HepG2 (cell line): ENCODE data around the gene RHOG. TPM values are rescaled to one million over a fixed set of nuclear protein-coding genes. Genes with fewer than 3 reads are reported as not detected.
A peak's percentile ranks its signal among the peaks of the same experiment; 100 is the strongest.

Experiments
- ATAC-seq: fragments of 200-7000 bp; cut with Tn5 transposase; 3 replicates; pipeline ENCODE4 v1.9.1; 2020; ENCODE audit warnings: mild to moderate bottlenecking, moderate library complexity
- BruUV-seq: library from RNA; stranded (reverse); fragments of 400-500 nt; replicated peaks from 2 replicates; lab custom pipeline; 2021; lab: Mats Ljungman, UMichigan
- CTCF ChIA-PET: fragments of 300-600 bp; formaldehyde crosslinking; extraction: SDS; loops from one replicate; lab custom pipeline; 2021; ENCODE audit warnings: low total read pairs, inconsistent platforms, low intra/inter-chr PET ratio; lab: Yijun Ruan, JAX
- POLR2A ChIA-PET: fragments of 350-600 bp; sonication (Branson Sonifier 250); formaldehyde crosslinking; loops from one replicate; lab custom pipeline; 2020; ENCODE audit warnings: antibody characterized with exemption, inconsistent platforms; lab: Yijun Ruan, JAX
- DNase-seq: peaks from one replicate; pipeline ENCODE4 v3.0.0-alpha.2; 2015; ENCODE audit warnings: low spot score
- FAIRE-seq: peaks from 3 replicates; lab custom pipeline; 2011; peaks lifted over from hg19 to GRCh38; lab: Jason Lieb, UNC
- H2AFZ ChIP-seq: one replicate; pipeline ENCODE4 v1.6.1; 2011; ENCODE audit warnings: low read length, inconsistent platforms
- H3K27ac ChIP-seq: fragments of 300-600 bp; 3 replicates; pipeline ENCODE4 v1.8.0; 2011; ENCODE audit warnings: mixed run types, mild to moderate bottlenecking, mixed read lengths, low read length, inconsistent platforms; ENCODE audit not compliant: insufficient read depth; ENCODE audit errors: extremely low read length
- H3K27me3 ChIP-seq, 2 experiments: fragments of 200-600 bp in 1 of 2; 2 replicates in 1 of 2; 3 replicates in 1 of 2; pipeline versions ENCODE4 v1.6.0 to v1.8.0; 2011; ENCODE audit warnings: low read length in 2 of 2, mild to moderate bottlenecking in 2 of 2, moderate library complexity in 2 of 2, inconsistent platforms in 1 of 2; ENCODE audit not compliant: insufficient read depth in 2 of 2, control insufficient read depth in 1 of 2
- H3K36me3 ChIP-seq, 2 experiments: fragments of 200-600 bp in 1 of 2; replicated peaks in 1 of 2; 2 replicates in 1 of 2; 3 replicates in 1 of 2; pipeline versions ENCODE4 v1.5.1 to v1.8.0; 2011; ENCODE audit warnings: low read length in 2 of 2, inconsistent platforms in 1 of 2; ENCODE audit not compliant: insufficient read depth in 2 of 2, control insufficient read depth in 1 of 2
- H3K4me1 ChIP-seq: 2 replicates; pipeline ENCODE4 v1.5.1; 2012; ENCODE audit warnings: low read length, inconsistent platforms; ENCODE audit not compliant: insufficient read depth
- H3K4me2 ChIP-seq: 2 replicates; pipeline ENCODE4 v1.6.0; 2011; ENCODE audit warnings: low read depth, low read length, inconsistent platforms
- H3K4me3 ChIP-seq, 3 experiments: fragments of 200-600 bp in 1 of 3; sonication (generic), shearing (Covaris generic) in 1 of 3; replicated peaks in 1 of 3; 2 replicates each; pipeline ENCODE4 v1.5.1; 2011 to 2016; ENCODE audit warnings: low read length in 3 of 3, inconsistent platforms in 2 of 3, low read depth in 2 of 3, mild to moderate bottlenecking in 2 of 3, control low read depth in 1 of 3, mixed read lengths in 1 of 3; ENCODE audit not compliant: insufficient read depth in 1 of 3
- H3K79me2 ChIP-seq: one replicate; pipeline ENCODE4 v1.6.1; 2011; ENCODE audit warnings: low read length, inconsistent platforms; ENCODE audit not compliant: insufficient read depth
- H3K9ac ChIP-seq: 2 replicates; pipeline ENCODE4 v1.6.0; 2011; ENCODE audit warnings: mild to moderate bottlenecking, low read depth, low read length, inconsistent platforms; ENCODE audit not compliant: insufficient read depth
- H3K9me3 ChIP-seq: 2 replicates; pipeline ENCODE4 v1.5.1; 2012; ENCODE audit warnings: mild to moderate bottlenecking, low read length
- H4K20me1 ChIP-seq: 2 replicates; pipeline ENCODE4 v1.6.0; 2011; ENCODE audit warnings: inconsistent platforms, mild to moderate bottlenecking, low read length, moderate library complexity; ENCODE audit not compliant: insufficient read depth
- BORCS8-MEF2B ChIP-seq: sonication (generic); formaldehyde crosslinking; IDR thresholded peaks from 2 replicates; pipeline ENCODE4 v1.8.0; 2022; ENCODE audit warnings: mild to moderate bottlenecking, missing genetic modification reagents
- CREM ChIP-seq, 2 experiments: sonication (generic) in 1 of 2; formaldehyde crosslinking in 1 of 2; IDR thresholded peaks; 2 replicates each; pipeline versions ENCODE4 v1.4.0 to v1.6.1; 2016 to 2020; ENCODE audit warnings: antibody characterized with exemption in 1 of 2, mild to moderate bottlenecking in 1 of 2, missing genetic modification reagents in 1 of 2
- ETV5 ChIP-seq: IDR thresholded peaks from 2 replicates; pipeline ENCODE4 v1.6.1; 2018; ENCODE audit warnings: missing biosample characterization, missing genetic modification reagents, inconsistent platforms, borderline replicate concordance
- HDAC2 ChIP-seq: sonication (generic); formaldehyde crosslinking; IDR thresholded peaks from 2 replicates; pipeline ENCODE4 v1.4.0; 2020; ENCODE audit warnings: missing genetic modification reagents
- HNF4A ChIP-seq: sonication (generic); formaldehyde crosslinking; IDR thresholded peaks from 2 replicates; pipeline ENCODE4 v1.4.0; 2020; ENCODE audit warnings: missing genetic modification reagents
- KAT7 ChIP-seq: IDR thresholded peaks from 2 replicates; pipeline ENCODE4 v1.6.1; 2018; ENCODE audit warnings: borderline replicate concordance, missing compliant biosample characterization
- KLF16 ChIP-seq, 2 experiments: sonication (generic) in 1 of 2; formaldehyde crosslinking in 1 of 2; IDR thresholded peaks; 2 replicates each; pipeline versions ENCODE4 v1.6.1 to v1.8.0; 2016 to 2023; ENCODE audit warnings: missing genetic modification reagents in 2 of 2, missing compliant biosample characterization in 1 of 2
- MAX ChIP-seq: IDR thresholded peaks from 2 replicates; pipeline ENCODE4 v1.6.1; 2012; ENCODE audit warnings: inconsistent platforms
- MED1 ChIP-seq: sonication (generic); formaldehyde crosslinking; IDR thresholded peaks from 2 replicates; pipeline ENCODE4 v1.4.0; 2020; ENCODE audit warnings: missing genetic modification reagents
- MZF1 ChIP-seq: sonication (generic); formaldehyde crosslinking; IDR thresholded peaks from 2 replicates; pipeline ENCODE4 v1.8.1; 2023; ENCODE audit warnings: mild to moderate bottlenecking, missing genetic modification reagents, borderline replicate concordance
- NR2C2 ChIP-seq: sonication (generic); formaldehyde crosslinking; IDR thresholded peaks from 2 replicates; pipeline ENCODE4 v1.4.0; 2020; ENCODE audit warnings: missing genetic modification reagents, mild to moderate bottlenecking, moderate library complexity, borderline replicate concordance
- TARDBP ChIP-seq: sonication (generic); formaldehyde crosslinking; IDR thresholded peaks from 2 replicates; pipeline ENCODE4 v1.8.0; 2022; ENCODE audit warnings: mild to moderate bottlenecking, missing genetic modification reagents
- TMF1 ChIP-seq: sonication (generic); formaldehyde crosslinking; IDR thresholded peaks from 2 replicates; pipeline ENCODE4 v1.8.1; 2022; ENCODE audit warnings: low read depth, missing genetic modification reagents
- ZBTB33 ChIP-seq: sonication (generic); formaldehyde crosslinking; IDR thresholded peaks from 2 replicates; pipeline ENCODE4 v1.4.0; 2020; ENCODE audit warnings: missing genetic modification reagents
- ZHX1 ChIP-seq: sonication (generic); formaldehyde crosslinking; IDR thresholded peaks from 2 replicates; pipeline ENCODE4 v1.8.1; 2022; ENCODE audit warnings: low read depth, mild to moderate bottlenecking, missing genetic modification reagents
- ZNF20 ChIP-seq: sonication (generic); formaldehyde crosslinking; IDR thresholded peaks from 2 replicates; pipeline ENCODE4 v1.4.0; 2020; ENCODE audit warnings: mild to moderate bottlenecking, moderate library complexity, missing genetic modification reagents
- ZNF24 ChIP-seq: fragments of 450-650 bp; IDR thresholded peaks from 2 replicates; pipeline ENCODE4 v1.6.1; 2017; ENCODE audit warnings: antibody characterized with exemption, mild to moderate bottlenecking
- ZNF468 ChIP-seq: sonication (generic); formaldehyde crosslinking; IDR thresholded peaks from 2 replicates; pipeline ENCODE4 v1.8.0; 2022; ENCODE audit warnings: mild to moderate bottlenecking, moderate library complexity, missing genetic modification reagents
- ZNF549 ChIP-seq: sonication (generic); formaldehyde crosslinking; IDR thresholded peaks from 2 replicates; pipeline ENCODE4 v1.5.0; 2020; ENCODE audit warnings: missing genetic modification reagents
- ZNF766 ChIP-seq: sonication (generic); formaldehyde crosslinking; IDR thresholded peaks from 2 replicates; pipeline ENCODE4 v1.5.0; 2020; ENCODE audit warnings: missing genetic modification reagents, borderline replicate concordance
- WGBS: methylation state at CpG from one replicate; pipeline ENCODE4 v1.1.6; 2017; ENCODE audit warnings: low lambda C conversion rate; 5-methylcytosine and 5-hydroxymethylcytosine counted together
- in situ Hi-C: cut with HindIII; loops from 2 replicates; pipeline ENCODE4 v1.10.0; 2017; ENCODE audit warnings: low pct_unique_long_range_greater_than_20kb; ENCODE audit not compliant: extremely low pct_ligation_motif_present
- intact Hi-C: fragments of 100-400 bp; cut with micrococcal nuclease; formaldehyde crosslinking; loops from one replicate; pipeline ENCODE4 v1.10.0; 2022; ENCODE audit not compliant: unreplicated experiment
- polyA plus RNA-seq, 8 experiments: library from polyadenylated mRNA; depleted of rRNA in 3 of 8; stranded (reverse) in 7 of 8; unstranded in 1 of 8; fragments of >200 nt; fragmentation: Illumina TruSeq in 4 of 8; extraction: Trizol in 4 of 8; gene quantifications; 2 replicates each; pipeline versions ENCODE4 v1.2.1 to v1.2.3, GENCODE V29; 2011 to 2016; ENCODE audit warnings: low read depth in 4 of 8, missing spikeins in 1 of 8, mixed read lengths in 1 of 8; ENCODE audit not compliant: insufficient read depth in 1 of 8
- total RNA-seq, 5 experiments: library from RNA; depleted of rRNA; stranded (reverse); fragments of >200 nt; fragmentation: Illumina TruSeq; extraction: Trizol; gene quantifications; 2 replicates each; pipeline ENCODE4 v1.2.3, GENCODE V29; 2016; ENCODE audit warnings: low read depth in 1 of 5

Gene RHOG
- total and polyA plus RNA-seq, 2 of the 13 experiments (the other 11 are each of a cell fraction or from before 2014, with no cell fraction given): 7.7 to 23.4 TPM

GRCh38 chr11:3866836-3867208 is 26.1 kb upstream of the RHOG start (continued):
- TF ChIP-seq KLF16 (CRISPR knock-in tag; IDR thresholded peaks at IDR 0.05): no peak
- no peak for TF ChIP-seq HNF4A
- 0 out of 2 replicates have a peak, but pooled peaks have one; percentile 24 for TF ChIP-seq TARDBP
- TF ChIP-seq MED1 (CRISPR knock-in tag): 0 out of 2 replicates have a peak, but pooled peaks have one; percentile 23
- no peak for TF ChIP-seq HDAC2 (CRISPR knock-in tag)
- no peak for TF ChIP-seq ZNF24
- 0 out of 2 replicates have a peak, but pooled peaks have one; percentile 34 for TF ChIP-seq NR2C2 (CRISPR knock-in tag)

- CTCF ChIA-PET: no interaction called here
- TF ChIP-seq BORCS8-MEF2B: no peak
- TF ChIP-seq TMF1 (CRISPR knock-in tag): no peak
- no peak for TF ChIP-seq ZNF468 (CRISPR knock-in tag)
- no peak for TF ChIP-seq ZNF766 (CRISPR knock-in tag)
- TF ChIP-seq ZNF549 (CRISPR knock-in tag): no peak
- TF ChIP-seq CREM (IDR thresholded peaks at IDR 0.05): peak; percentile 56; the same call in 1 of the 2 replicates
- no peak for TF ChIP-seq CREM (CRISPR knock-in tag; IDR thresholded peaks at IDR 0.05)
- TF ChIP-seq KLF16 (CRISPR knock-in tag; IDR thresholded peaks at IDR 0.05): 0 out of 4 replicates have a peak, but pooled peaks of 1 of the 2 experiments have one; percentile 24
- no peak for TF ChIP-seq ZHX1
- peak; percentile 82 for TF ChIP-seq ETV5 (CRISPR knock-in tag)
- 0 out of 2 replicates have a peak, but pooled peaks have one; percentile 21 for TF ChIP-seq MAX
- 0 out of 2 replicates have a peak, but pooled peaks have one; percentile 31 for TF ChIP-seq ZBTB33 (CRISPR knock-in tag)
- peak; percentile 70; the same call in 1 of the 2 replicates for TF ChIP-seq KAT7 (CRISPR knock-in tag)
- TF ChIP-seq MZF1 (CRISPR knock-in tag): no peak
- TF ChIP-seq ZNF20 (CRISPR knock-in tag): no peak
Observed at GRCh38 chr11:3866206-3866605, 25.4 kb upstream of the RHOG start.

More at GRCh38 chr11:3866206-3866605, 25.4 kb upstream of the RHOG start:
- ATAC-seq (peak; percentile 83), FAIRE-seq (peak; percentile 46), DNase-seq (peak; percentile 84)
- peak overlapping the region; percentile 75 for H3K4me2 ChIP-seq
- H3K9ac ChIP-seq: peak overlapping the region; percentile 54; the same call in 1 of the 2 replicates
- intact Hi-C loops (loop anchor here (1.0 kb wide), 1 partner anchor 39 kb away; no protein-coding TSS in a partner anchor), in situ Hi-C loops (no loop called here)
- POLR2A ChIA-PET: interaction anchor here (0.7 to 5.3 kb wide), 5 partner anchors 11 to 40 kb away, joined by 3 to 44 read pairs (median 10); partner anchors contain the start of gene STIM1
- peaks cover 63% of the 10 kb centered on the region for H3K4me1 ChIP-seq
- H3K36me3 ChIP-seq: no peaks in the 10 kb centered on the region
- H3K27me3 ChIP-seq: no peaks in the 10 kb centered on the region; a peak in 1 of 5 replicates
- H3K27ac ChIP-seq: peak overlapping the region; percentile 84
- H3K9me3 ChIP-seq: no peaks in the 10 kb centered on the region
- H3K4me3 ChIP-seq: peak overlapping the region in 1 of 3 experiments; percentile 38; a peak in 1 of 6 replicates
- H3K79me2 ChIP-seq: peaks cover 85% of the 10 kb centered on the region
- no peak overlapping the region for H2AFZ ChIP-seq
- no TSS peak for BruUV-seq
- WGBS: 11% methylated on average over 5 of the region's 5 CpGs
- H4K20me1 ChIP-seq: no peaks in the 10 kb centered on the region
